Suprapubic skin (tissue), 4 donors: Measurements from ENCODE around the gene CACNA2D3.

Experiments
- CTCF ChIP-seq, 2 donors: fragments of 200-600 bp in 1 of 2; fragments of 450-650 bp in 1 of 2; sonication (generic) in 1 of 2; IDR thresholded peaks; one replicate each; pipeline ENCODE4 v1.5.1; 2016 to 2019; ENCODE audit warnings: antibody characterized with exemption in 2 of 2, mild to moderate bottlenecking in 1 of 2, moderate library complexity in 1 of 2
- EP300 ChIP-seq: sonication (generic); formaldehyde crosslinking; IDR thresholded peaks from one replicate; pipeline ENCODE4 v1.6.1; 2017; ENCODE audit warnings: antibody characterized with exemption
- POLR2A ChIP-seq, 2 donors: fragments of 450-650 bp; IDR thresholded peaks; one replicate each; pipeline ENCODE4 v1.6.1; 2017; ENCODE audit warnings: antibody characterized with exemption in 2 of 2, mild to moderate bottlenecking in 2 of 2, moderate library complexity in 2 of 2
- POLR2AphosphoS5 ChIP-seq, 3 donors: sonication (generic); formaldehyde crosslinking; IDR thresholded peaks; one replicate each; pipeline ENCODE4 v1.6.1; 2017; ENCODE audit warnings: antibody characterized with exemption in 3 of 3

- TF ChIP-seq CTCF (IDR thresholded peaks at IDR 0.05) (no peak), POLR2A (IDR thresholded peaks at IDR 0.05) (no peak), POLR2AphosphoS5 (IDR thresholded peaks at IDR 0.05) (no peak), EP300 (no peak)
Observed at GRCh38 chr3:54966979-54967378, 844.6 kb downstream of the CACNA2D3 start.
